ENCODE data around the gene PPP1R13B.

PPP1R13B gene

GRCh38 chr14:103770902-103771301, 76.5 kb downstream of the PPP1R13B start:
- H3K27me3 ChIP-seq (ENCODE audit: insufficient read depth, poor library complexity, severe bottlenecking) = no peaks in the 10 kb centered on the region
- no peak for DNase-seq (ENCODE audit: low read depth in 1 of 2, low spot score in 1 of 2)
- TF ChIP-seq GABPA (IDR thresholded peaks at IDR 0.05; ENCODE audit: low read depth) (no peak), SPI1 (IDR thresholded peaks at IDR 0.05; ENCODE audit: borderline replicate concordance, low read depth) (no peak), REST (IDR thresholded peaks at IDR 0.05; ENCODE audit: insufficient replicate concordance, low read depth) (no peak), POLR2AphosphoS5 (IDR thresholded peaks at IDR 0.05; ENCODE audit: low read depth) (no peak), CTCF (IDR thresholded peaks at IDR 0.05; ENCODE audit: insufficient read depth, low read length) (no peak)
- H3K4me3 ChIP-seq (replicated peaks; ENCODE audit: insufficient read depth, low read length) = no peak overlapping the region
- H3K27ac ChIP-seq (replicated peaks) = no peak overlapping the region

GRCh38 chr14:103770500-103770899, 76.9 kb downstream of the PPP1R13B start:
- TF ChIP-seq REST (IDR thresholded peaks at IDR 0.05; ENCODE audit: insufficient replicate concordance, low read depth) = no peak
- no peak overlapping the region for H3K27ac ChIP-seq (replicated peaks)
- H3K27me3 ChIP-seq (ENCODE audit: insufficient read depth, poor library complexity, severe bottlenecking) = no peaks in the 10 kb centered on the region
- no peak overlapping the region for H3K4me3 ChIP-seq (replicated peaks; ENCODE audit: insufficient read depth, low read length)
- DNase-seq (ENCODE audit: low read depth in 1 of 2, low spot score in 1 of 2) = no peak

- Histone ChIP-seq H3K27me3 (ENCODE audit: insufficient read depth, poor library complexity, severe bottlenecking) (no peaks in the 10 kb centered on the region), H3K4me3 (replicated peaks; ENCODE audit: insufficient read depth, low read length) (no peak overlapping the region), H3K27ac (replicated peaks) (no peak overlapping the region)
- DNase-seq (ENCODE audit: low read depth in 1 of 2, low spot score in 1 of 2) = no peak
- TF ChIP-seq CTCF (IDR thresholded peaks at IDR 0.05; ENCODE audit: insufficient read depth, low read length) (no peak), POLR2AphosphoS5 (IDR thresholded peaks at IDR 0.05; ENCODE audit: low read depth) (no peak), GABPA (IDR thresholded peaks at IDR 0.05; ENCODE audit: low read depth) (no peak), REST (IDR thresholded peaks at IDR 0.05; ENCODE audit: insufficient replicate concordance, low read depth) (no peak), SPI1 (IDR thresholded peaks at IDR 0.05; ENCODE audit: borderline replicate concordance, low read depth) (no peak)
Observed at GRCh38 chr14:103767336-103767894, 80.0 kb downstream of the PPP1R13B start.
